B cell (primary cell): Measurements from ENCODE around the gene PPP2R2B. TPM values are rescaled to one million over a fixed set of nuclear protein-coding genes. Genes with fewer than 3 reads are reported as not detected.

Source experiments
- ATAC-seq: fragments of 200-7000 bp; cut with Tn5 transposase; one replicate; pipeline ENCODE4 v1.10.0; 2021; ENCODE audit warnings: low read depth, mild to moderate bottlenecking, moderate number of reproducible peaks, moderate library complexity
- CTCF ChIA-PET: fragments of 350-600 bp; sonication (Branson Sonifier 250); formaldehyde crosslinking; loops from one replicate; lab custom pipeline; 2021; ENCODE audit warnings: antibody characterized with exemption, inconsistent platforms; lab: Charles Lee
- POLR2A ChIA-PET: fragments of 350-600 bp; sonication (Branson Sonifier 250); formaldehyde crosslinking; loops from one replicate; lab custom pipeline; 2021; ENCODE audit warnings: antibody characterized with exemption; lab: Charles Lee
- DNase-seq: peaks from one replicate; pipeline ENCODE4 v3.0.0; 2013
- H2AFZ ChIP-seq: 2 replicates; pipeline ENCODE4 v1.6.1; 2012; ENCODE audit warnings: mild to moderate bottlenecking, low read depth, low read length; ENCODE audit not compliant: insufficient read depth, poor library complexity, severe bottlenecking
- H3K27ac ChIP-seq, 2 donors: 1 replicate in 1 of 2; 2 replicates in 1 of 2; pipeline ENCODE4 v1.5.1; 2012 to 2013; ENCODE audit warnings: low read length in 2 of 2, mild to moderate bottlenecking in 2 of 2, moderate library complexity in 1 of 2
- H3K27me3 ChIP-seq, 4 experiments: fragments of 200-600 bp in 1 of 4; sonication (generic) in 1 of 4; replicated peaks in 1 of 4; 1 replicate in 2 of 4; 2 replicates in 2 of 4; pipeline versions ENCODE4 v1.6.1 to v1.7.0; 2013 to 2016; ENCODE audit warnings: low read length in 3 of 4, mild to moderate bottlenecking in 2 of 4, mixed read lengths in 1 of 4, moderate library complexity in 1 of 4; ENCODE audit not compliant: insufficient read depth in 4 of 4, control insufficient read depth in 3 of 4; ENCODE audit errors: control extremely low read depth in 1 of 4
- H3K36me3 ChIP-seq, 2 experiments: replicated peaks in 1 of 2; 1 replicate in 1 of 2; 2 replicates in 1 of 2; pipeline versions ENCODE4 v1.6.1 to v1.7.1; 2013; ENCODE audit warnings: low read length in 1 of 2; ENCODE audit not compliant: insufficient read depth in 2 of 2, control insufficient read depth in 1 of 2; ENCODE audit errors: control extremely low read depth in 1 of 2, extremely low read depth in 1 of 2
- H3K4me1 ChIP-seq, 2 donors: fragments of 200-600 bp in 1 of 2; sonication (generic) in 1 of 2; 1 replicate in 1 of 2; 2 replicates in 1 of 2; pipeline versions ENCODE4 v1.5.1 to v1.6.1; 2013 to 2017; ENCODE audit warnings: low read length in 2 of 2; ENCODE audit not compliant: control insufficient read depth in 2 of 2, insufficient read depth in 2 of 2
- H3K4me2 ChIP-seq: replicated peaks from 2 replicates; pipeline ENCODE3; 2012; ENCODE audit warnings: mild to moderate bottlenecking, low read depth, low read length; ENCODE audit not compliant: poor library complexity, severe bottlenecking
- H3K4me3 ChIP-seq, 5 experiments: fragments of 200-600 bp in 1 of 5; sonication (generic) in 1 of 5; 1 replicate in 3 of 5; 2 replicates in 2 of 5; pipeline versions ENCODE4 v1.5.1 to v1.7.0; 2011 to 2016; ENCODE audit warnings: low read length in 4 of 5, mild to moderate bottlenecking in 4 of 5, low read depth in 2 of 5, control low read depth in 1 of 5, moderate library complexity in 1 of 5; ENCODE audit not compliant: insufficient read depth in 1 of 5; ENCODE audit errors: control extremely low read depth in 1 of 5, extremely low read depth in 1 of 5
- H3K79me2 ChIP-seq: fragments of 200-600 bp; sonication (generic); one replicate; pipeline ENCODE4 v1.6.0; 2016; ENCODE audit warnings: low read length; ENCODE audit not compliant: control insufficient read depth, insufficient read depth
- H3K9ac ChIP-seq: fragments of 200-600 bp; sonication (generic); 2 replicates; pipeline ENCODE4 v1.6.1; 2017; ENCODE audit warnings: mild to moderate bottlenecking, low read length, moderate library complexity
- H3K9me3 ChIP-seq, 3 donors: one replicate each; pipeline versions ENCODE4 v1.6.1 to v1.7.1; 2013; ENCODE audit warnings: low read length in 2 of 3; ENCODE audit not compliant: control insufficient read depth in 2 of 3, insufficient read depth in 1 of 3; ENCODE audit errors: control extremely low read depth in 1 of 3
- H4K20me1 ChIP-seq: 2 replicates; pipeline ENCODE4 v1.6.0; 2012; ENCODE audit warnings: mild to moderate bottlenecking, low read length; ENCODE audit not compliant: insufficient read depth, control insufficient read depth, poor library complexity, severe bottlenecking
- H3K27ac Mint-ChIP-seq: one replicate; pipeline ENCODE4 v1.8.0; 2021; ENCODE audit warnings: mixed read lengths
- H3K27me3 Mint-ChIP-seq: one replicate; pipeline ENCODE4 v1.8.0; 2021; ENCODE audit warnings: mixed read lengths
- H3K4me1 Mint-ChIP-seq: one replicate; pipeline ENCODE4 v1.8.0; 2021; ENCODE audit warnings: mixed read lengths
- H3K4me3 Mint-ChIP-seq: one replicate; pipeline ENCODE4 v1.8.0; 2021; ENCODE audit warnings: mixed read lengths
- H3K9me3 Mint-ChIP-seq: one replicate; pipeline ENCODE4 v1.8.0; 2022; ENCODE audit warnings: mixed read lengths; ENCODE audit not compliant: insufficient read depth
- CTCF ChIP-seq: fragments of 200-600 bp; IDR thresholded peaks from one replicate; pipeline ENCODE4 v1.8.0; 2022; ENCODE audit warnings: antibody characterized with exemption, mild to moderate bottlenecking
- EZH2 ChIP-seq: IDR thresholded peaks from 2 replicates; pipeline ENCODE4 v1.6.1; 2012; ENCODE audit warnings: borderline replicate concordance, low read depth, mild to moderate bottlenecking, moderate library complexity, low read length; ENCODE audit not compliant: insufficient read depth, poor library complexity, severe bottlenecking
- WGBS: methylation state at CpG from one replicate; pipeline ENCODE4 v1.1.5; 2013; ENCODE audit warnings: missing lambda C conversion rate; ENCODE audit not compliant: insufficient coverage; 5-methylcytosine and 5-hydroxymethylcytosine counted together
- intact Hi-C: fragments of 100-400 bp; cut with micrococcal nuclease; formaldehyde crosslinking; loops from one replicate; pipeline ENCODE4 v1.10.0; 2022
- polyA plus RNA-seq: library from polyadenylated mRNA; depleted of rRNA; stranded (reverse); fragments of >200 nt; gene quantifications from 2 replicates; pipeline ENCODE4 v1.2.3, GENCODE V29; 2012
- total RNA-seq, 2 donors: library from RNA; stranded (reverse); fragments of 120-200 nt in 1 of 2; gene quantifications; 1 replicate in 1 of 2; 2 replicates in 1 of 2; pipeline versions ENCODE4 v1.2.3 to v1.2.4, GENCODE V29; 2013 to 2022

Gene PPP2R2B
- total and polyA plus RNA-seq, 2 donors (not counting 1 experiment from before 2014, with no cell fraction given): 0.03 TPM; not detected in 1

- Mint-ChIP-seq H3K4me3 (no peak overlapping the region), H3K9me3 (no peaks in the 10 kb centered on the region), H3K27me3 (no peaks in the 10 kb centered on the region), H3K4me1 (no peaks in the 10 kb centered on the region), H3K27ac (no peak overlapping the region)
- H3K79me2 ChIP-seq: no peaks in the 10 kb centered on the region
- no peaks in the 10 kb centered on the region for H4K20me1 ChIP-seq
- no peak overlapping the region for H3K27ac ChIP-seq
- H3K27me3 ChIP-seq: no peaks in the 10 kb centered on the region
- H3K9ac ChIP-seq: no peak overlapping the region
- H3K4me2 ChIP-seq: no peak overlapping the region
- H3K36me3 ChIP-seq: no peaks in the 10 kb centered on the region
- no peak overlapping the region for H2AFZ ChIP-seq
- no peak overlapping the region for H3K4me3 ChIP-seq
- no peak for ATAC-seq
- intact Hi-C loops: no loop called here
- TF ChIP-seq CTCF: no peak
- no peak for TF ChIP-seq EZH2
- ChIA-PET CTCF (no interaction called here), POLR2A (no interaction called here)
- WGBS: 6% methylated on average over 2 of the region's 3 CpGs
- H3K9me3 ChIP-seq: no peaks in the 10 kb centered on the region
- H3K4me1 ChIP-seq: no peaks in the 10 kb centered on the region
- DNase-seq: no peak
Observed at GRCh38 chr5:146785065-146785464, 93.5 kb downstream of the PPP2R2B start.

- ChIA-PET POLR2A (no interaction called here), CTCF (no interaction called here)
- H3K9me3 Mint-ChIP-seq: no peaks in the 10 kb centered on the region
- no peak overlapping the region for H3K4me3 Mint-ChIP-seq
- Histone ChIP-seq H3K27ac (no peak overlapping the region), H3K79me2 (no peaks in the 10 kb centered on the region), H3K4me3 (no peak overlapping the region), H3K9ac (no peak overlapping the region), H3K36me3 (no peaks in the 10 kb centered on the region), H3K4me1 (no peaks in the 10 kb centered on the region), H2AFZ (no peak overlapping the region), H4K20me1 (no peaks in the 10 kb centered on the region), H3K27me3 (no peaks in the 10 kb centered on the region), H3K9me3 (no peaks in the 10 kb centered on the region), H3K4me2 (no peak overlapping the region)
- ATAC-seq (no peak), DNase-seq (no peak)
- no peak overlapping the region for H3K27ac Mint-ChIP-seq
- H3K27me3 Mint-ChIP-seq: no peaks in the 10 kb centered on the region
- TF ChIP-seq EZH2: no peak
- no peak for TF ChIP-seq CTCF
- no peaks in the 10 kb centered on the region for H3K4me1 Mint-ChIP-seq
- WGBS: 100% methylated on average over 1 of the region's 2 CpGs
- intact Hi-C loops: no loop called here
Observed at GRCh38 chr5:146781157-146781556, 97.4 kb downstream of the PPP2R2B start.
